ENCODE results near the gene KATNIP. TPM values are rescaled to one million over a fixed set of nuclear protein-coding genes. Genes with fewer than 3 reads are reported as not detected.
"Not testable (repeated sequence)": the region's sequence is repeated elsewhere in the genome, so short reads cannot be mapped to it uniquely, and the experiment has no call there.

Gene KATNIP
- total RNA-seq, 1 experiment from 2014 or later: 18.6 TPM

GRCh38 chr16:27551036-27551435, 1.1 kb downstream of the KATNIP start:
- Histone ChIP-seq H3K27ac (no peak overlapping the region), H3K4me1 (peaks cover 15% of the 10 kb centered on the region), H3K4me3 (no peak overlapping the region), H3K27me3 (no peaks in the 10 kb centered on the region), H3K9me3 (replicated peaks) (no peaks in the 10 kb centered on the region), H3K36me3 (peaks cover 5% of the 10 kb centered on the region)
- DNase-seq: no peak

GRCh38 chr16:27556471-27556870, 6.5 kb downstream of the KATNIP start:
- H3K4me3 ChIP-seq: no peak overlapping the region
- no peaks in the 10 kb centered on the region for H3K36me3 ChIP-seq
- no peak for DNase-seq
- H3K9me3 ChIP-seq (replicated peaks): no peaks in the 10 kb centered on the region
- no peak overlapping the region for H3K27ac ChIP-seq
- H3K27me3 ChIP-seq: no peaks in the 10 kb centered on the region
- no peaks in the 10 kb centered on the region for H3K4me1 ChIP-seq

- no peaks in the 10 kb centered on the region for H3K27me3 ChIP-seq
- no peaks in the 10 kb centered on the region for H3K4me1 ChIP-seq
- H3K27ac ChIP-seq: no peak overlapping the region
- H3K9me3 ChIP-seq (replicated peaks): no peaks in the 10 kb centered on the region
- H3K36me3 ChIP-seq: no peaks in the 10 kb centered on the region
- no peak for DNase-seq
- no peak overlapping the region for H3K4me3 ChIP-seq
Measured at GRCh38 chr16:27558434-27558833, 8.5 kb downstream of the KATNIP start.

GRCh38 chr16:27558932-27559331, 9.0 kb downstream of the KATNIP start:
- Histone ChIP-seq H3K4me1 (no peaks in the 10 kb centered on the region), H3K27me3 (no peaks in the 10 kb centered on the region), H3K36me3 (no peaks in the 10 kb centered on the region), H3K9me3 (replicated peaks) (no peaks in the 10 kb centered on the region), H3K27ac (no peak overlapping the region), H3K4me3 (no peak overlapping the region)
- no peak for DNase-seq

GRCh38 chr16:27561216-27561615, 11.3 kb downstream of the KATNIP start:
- Histone ChIP-seq H3K27ac (no peak overlapping the region), H3K4me3 (no peak overlapping the region), H3K9me3 (replicated peaks) (no peaks in the 10 kb centered on the region), H3K27me3 (no peaks in the 10 kb centered on the region), H3K36me3 (no peaks in the 10 kb centered on the region), H3K4me1 (no peaks in the 10 kb centered on the region)
- DNase-seq: no peak

- Histone ChIP-seq H3K9me3 (replicated peaks) (no peaks in the 10 kb centered on the region), H3K4me3 (no peak overlapping the region), H3K27me3 (no peaks in the 10 kb centered on the region), H3K27ac (no peak overlapping the region), H3K4me1 (no peaks in the 10 kb centered on the region), H3K36me3 (0 out of 2 replicates have a peak, but pooled peaks cover 1% of the 10 kb centered on the region)
- DNase-seq: no peak
Measured at GRCh38 chr16:27564224-27564623, 14.3 kb downstream of the KATNIP start.

GRCh38 chr16:27566417-27566816, 16.5 kb downstream of the KATNIP start:
- no peak for DNase-seq
- no peaks in the 10 kb centered on the region for H3K9me3 ChIP-seq (replicated peaks)
- no peaks in the 10 kb centered on the region for H3K27me3 ChIP-seq
- H3K4me3 ChIP-seq: no peak overlapping the region
- H3K36me3 ChIP-seq: 0 out of 2 replicates have a peak, but pooled peaks cover 2% of the 10 kb centered on the region
- H3K4me1 ChIP-seq: peaks cover 1% of the 10 kb centered on the region; the same call in 1 of the 2 replicates
- no peak overlapping the region for H3K27ac ChIP-seq

- H3K4me3 ChIP-seq: no peak overlapping the region
- no peak overlapping the region for H3K27ac ChIP-seq
- no peaks in the 10 kb centered on the region for H3K27me3 ChIP-seq
- DNase-seq: no peak
- H3K36me3 ChIP-seq: 0 out of 2 replicates have a peak, but pooled peaks cover 2% of the 10 kb centered on the region
- peaks cover 16% of the 10 kb centered on the region for H3K4me1 ChIP-seq
- H3K9me3 ChIP-seq (replicated peaks): no peaks in the 10 kb centered on the region
Measured at GRCh38 chr16:27568077-27568476, 18.1 kb downstream of the KATNIP start.

- H3K4me1 ChIP-seq: peaks cover 16% of the 10 kb centered on the region
- H3K4me3 ChIP-seq; H3K27ac ChIP-seq; H3K9me3 ChIP-seq (replicated peaks); DNase-seq; H3K27me3 ChIP-seq; H3K36me3 ChIP-seq: not testable (repeated sequence)
Measured at GRCh38 chr16:27570986-27571385, 21.0 kb downstream of the KATNIP start.

GRCh38 chr16:27571433-27572326, 21.7 kb downstream of the KATNIP start:
- Histone ChIP-seq H3K4me1 (peaks cover 16% of the 10 kb centered on the region), H3K4me3 (no peak overlapping the region), H3K27me3 (no peaks in the 10 kb centered on the region), H3K9me3 (replicated peaks) (no peaks in the 10 kb centered on the region), H3K36me3 (0 out of 2 replicates have a peak, but pooled peaks cover 2% of the 10 kb centered on the region), H3K27ac (peak overlapping the region; percentile 53)
- peak; percentile 38 to 41 for DNase-seq

GRCh38 chr16:27572711-27573110, 22.8 kb downstream of the KATNIP start:
- Histone ChIP-seq H3K4me1 (peaks cover 24% of the 10 kb centered on the region), H3K36me3 (0 out of 2 replicates have a peak, but pooled peaks cover 2% of the 10 kb centered on the region), H3K27ac (peak overlapping the region; percentile 53), H3K9me3 (replicated peaks) (no peaks in the 10 kb centered on the region), H3K27me3 (no peaks in the 10 kb centered on the region), H3K4me3 (no peak overlapping the region)
- DNase-seq: no peak

- H3K27ac ChIP-seq: peak overlapping the region; percentile 36; the same call in 1 of the 2 replicates
- H3K4me3 ChIP-seq: no peak overlapping the region
- H3K9me3 ChIP-seq (replicated peaks): no peaks in the 10 kb centered on the region
- H3K36me3 ChIP-seq: no peaks in the 10 kb centered on the region
- DNase-seq: peak; percentile 15 to 29
- H3K27me3 ChIP-seq: no peaks in the 10 kb centered on the region
- peaks cover 37% of the 10 kb centered on the region for H3K4me1 ChIP-seq
Measured at GRCh38 chr16:27576729-27577128, 26.8 kb downstream of the KATNIP start.

GRCh38 chr16:27579087-27579980, 29.4 kb downstream of the KATNIP start:
- Histone ChIP-seq H3K27ac (peak overlapping the region; percentile 64), H3K4me3 (no peak overlapping the region), H3K9me3 (replicated peaks) (no peaks in the 10 kb centered on the region), H3K27me3 (no peaks in the 10 kb centered on the region), H3K36me3 (no peaks in the 10 kb centered on the region), H3K4me1 (peaks cover 26% of the 10 kb centered on the region)
- no peak for DNase-seq

GRCh38 chr16:27582883-27583282, 32.9 kb downstream of the KATNIP start:
- no peaks in the 10 kb centered on the region for H3K36me3 ChIP-seq
- H3K27me3 ChIP-seq: no peaks in the 10 kb centered on the region
- no peaks in the 10 kb centered on the region for H3K9me3 ChIP-seq (replicated peaks)
- H3K4me3 ChIP-seq: no peak overlapping the region
- no peak overlapping the region for H3K27ac ChIP-seq
- DNase-seq: no peak
- peaks cover 17% of the 10 kb centered on the region for H3K4me1 ChIP-seq

GRCh38 chr16:27583634-27584033, 33.7 kb downstream of the KATNIP start:
- no peaks in the 10 kb centered on the region for H3K27me3 ChIP-seq
- H3K4me3 ChIP-seq: no peak overlapping the region
- H3K27ac ChIP-seq: no peak overlapping the region
- H3K36me3 ChIP-seq: no peaks in the 10 kb centered on the region
- no peaks in the 10 kb centered on the region for H3K9me3 ChIP-seq (replicated peaks)
- DNase-seq: no peak
- peaks cover 11% of the 10 kb centered on the region for H3K4me1 ChIP-seq

Data from SJCRH30 (cell line).